BJ (cell line): Measurements from ENCODE around the gene CCDC12. TPM values are rescaled to one million over a fixed set of nuclear protein-coding genes. Genes with fewer than 3 reads are reported as not detected.

Experiments
- CTCF ChIA-PET: fragments of 350-600 bp; formaldehyde crosslinking; extraction: SDS; loops from one replicate; lab custom pipeline; 2021; ENCODE audit warnings: antibody characterized with exemption, inconsistent platforms; lab: Yijun Ruan, JAX
- POLR2A ChIA-PET: fragments of 300-600 bp; sonication (Branson Sonifier 250); formaldehyde crosslinking; extraction: SDS; loops from one replicate; lab custom pipeline; 2021; ENCODE audit warnings: antibody characterized with exemption; lab: Charles Lee
- DNase-seq: peaks from one replicate; pipeline ENCODE4 v3.0.0-alpha.2; 2011; ENCODE audit warnings: low read depth
- H3K27me3 ChIP-seq: 2 replicates; pipeline ENCODE4 v1.6.0; 2011; ENCODE audit warnings: low read length; ENCODE audit not compliant: control insufficient read depth, insufficient read depth
- H3K36me3 ChIP-seq: 2 replicates; pipeline ENCODE4 v1.5.1; 2011; ENCODE audit warnings: low read length; ENCODE audit not compliant: control insufficient read depth, insufficient read depth
- H3K4me3 ChIP-seq: 2 replicates; pipeline ENCODE4 v1.5.1; 2011; ENCODE audit warnings: low read depth, mild to moderate bottlenecking, control low read depth, low read length
- CTCF ChIP-seq: IDR thresholded peaks from 2 replicates; pipeline ENCODE4 v1.5.1; 2011; ENCODE audit warnings: low read depth, mild to moderate bottlenecking, control low read depth, inconsistent platforms, low read length, moderate library complexity; ENCODE audit not compliant: insufficient read depth
- polyA plus RNA-seq: library from polyadenylated mRNA; depleted of rRNA; stranded (reverse); fragments of >200 nt; gene quantifications from 2 replicates; pipeline ENCODE4 v1.2.3, GENCODE V29; 2011

Gene CCDC12
- polyA plus RNA-seq, 1 experiment = 20.8 TPM

- Histone ChIP-seq H3K4me3 (no peak overlapping the region), H3K36me3 (no peaks in the 10 kb centered on the region), H3K27me3 (peaks cover 5% of the 10 kb centered on the region; the same call in 1 of the 2 replicates)
- POLR2A ChIA-PET = no interaction called here
- DNase-seq = no peak
- no peak for TF ChIP-seq CTCF
- CTCF ChIA-PET = interaction anchor here (0.8 to 4.8 kb wide), 17 partner anchors 8 to 198 kb away, joined by 3 to 55 read pairs (median 10); partner anchors contain the start of genes NBEAL2 and PTH1R
These were observed 82.3 kb downstream of the CCDC12 start for GRCh38 chr3:46894256-46894655.

- Histone ChIP-seq H3K27me3 (peaks cover 6% of the 10 kb centered on the region; the same call in 1 of the 2 replicates), H3K4me3 (no peak overlapping the region), H3K36me3 (no peaks in the 10 kb centered on the region)
- no peak for DNase-seq
- CTCF ChIA-PET = interaction anchor here (0.6 to 12.4 kb wide), 8 partner anchors 8 to 481 kb away, joined by 3 to 70 read pairs (median 10); partner anchors contain the start of gene MYL3
- TF ChIP-seq CTCF = no peak
- POLR2A ChIA-PET = no interaction called here
These were observed 82.8 kb downstream of the CCDC12 start for GRCh38 chr3:46893763-46894162.

- DNase-seq = no peak
- Histone ChIP-seq H3K27me3 (peaks cover 6% of the 10 kb centered on the region), H3K4me3 (no peak overlapping the region), H3K36me3 (no peaks in the 10 kb centered on the region)
- ChIA-PET POLR2A (no interaction called here), CTCF (interaction anchor here (0.6 to 12.4 kb wide), 7 partner anchors 7 to 481 kb away, joined by 3 to 70 read pairs (median 12); partner anchors contain the start of gene MYL3)
- TF ChIP-seq CTCF = no peak
These were observed 83.3 kb downstream of the CCDC12 start for GRCh38 chr3:46893146-46893748.

GRCh38 chr3:46892285-46893145 lies 84.0 kb downstream of the CCDC12 start:
- peak; percentile 11; the same call in 1 of the 2 replicates for TF ChIP-seq CTCF
- no peak for DNase-seq
- Histone ChIP-seq H3K36me3 (no peaks in the 10 kb centered on the region), H3K27me3 (peaks cover 6% of the 10 kb centered on the region), H3K4me3 (peak overlapping the region; percentile 37)
- ChIA-PET POLR2A (no interaction called here), CTCF (interaction anchor here (1.1 to 12.4 kb wide), 5 partner anchors 17 to 186 kb away, joined by 3 to 70 read pairs (median 5); partner anchors contain the start of gene MYL3)

GRCh38 chr3:46891132-46891531 lies 85.4 kb downstream of the CCDC12 start:
- POLR2A ChIA-PET = no interaction called here
- no peak for TF ChIP-seq CTCF
- no peak for DNase-seq
- Histone ChIP-seq H3K36me3 (no peaks in the 10 kb centered on the region), H3K27me3 (peaks cover 5% of the 10 kb centered on the region), H3K4me3 (no peak overlapping the region)
- CTCF ChIA-PET = interaction anchor here (1.0 to 12.4 kb wide), 3 partner anchors 13 to 24 kb away, joined by 3 to 70 read pairs (median 5); no protein-coding TSS in a partner anchor
